ENCODE results near the gene GGTLC3.
"Not testable (repeated sequence)": the region's sequence is repeated elsewhere in the genome, so short reads cannot be mapped to it uniquely, and the experiment has no call there.

Gene GGTLC3

DNA sequence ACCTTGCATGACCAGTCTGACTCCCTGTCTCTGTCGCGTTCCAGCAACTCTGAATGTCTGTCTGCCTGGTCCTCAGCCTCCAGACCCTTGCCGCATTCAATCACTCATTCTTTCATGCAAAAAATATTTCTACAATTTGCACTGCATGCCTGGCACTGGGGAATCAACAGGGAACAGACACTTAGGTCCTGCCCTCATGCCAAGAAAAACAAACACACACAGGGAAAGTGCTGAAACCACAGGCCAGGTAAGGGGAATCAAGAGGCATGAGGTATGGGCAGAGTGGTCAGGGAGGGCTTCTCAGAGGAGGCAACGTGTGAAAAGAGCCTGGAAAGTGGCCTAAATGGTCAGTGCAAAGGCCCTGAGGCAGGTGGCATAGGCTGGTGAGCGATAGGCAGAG is at the start of gene GGTLC3:
GGTLC3 (minus strand) TSS at position 101 of the 400 bp plus-strand sequence. CDS start 264 bp downstream, outside the sequence.
- in situ Hi-C loops (cut with MboI; ENCODE audit: low pct_unique_long_range_greater_than_20kb, low sequenced_read_pairs); DNase-seq: not testable (repeated sequence)

DNA sequence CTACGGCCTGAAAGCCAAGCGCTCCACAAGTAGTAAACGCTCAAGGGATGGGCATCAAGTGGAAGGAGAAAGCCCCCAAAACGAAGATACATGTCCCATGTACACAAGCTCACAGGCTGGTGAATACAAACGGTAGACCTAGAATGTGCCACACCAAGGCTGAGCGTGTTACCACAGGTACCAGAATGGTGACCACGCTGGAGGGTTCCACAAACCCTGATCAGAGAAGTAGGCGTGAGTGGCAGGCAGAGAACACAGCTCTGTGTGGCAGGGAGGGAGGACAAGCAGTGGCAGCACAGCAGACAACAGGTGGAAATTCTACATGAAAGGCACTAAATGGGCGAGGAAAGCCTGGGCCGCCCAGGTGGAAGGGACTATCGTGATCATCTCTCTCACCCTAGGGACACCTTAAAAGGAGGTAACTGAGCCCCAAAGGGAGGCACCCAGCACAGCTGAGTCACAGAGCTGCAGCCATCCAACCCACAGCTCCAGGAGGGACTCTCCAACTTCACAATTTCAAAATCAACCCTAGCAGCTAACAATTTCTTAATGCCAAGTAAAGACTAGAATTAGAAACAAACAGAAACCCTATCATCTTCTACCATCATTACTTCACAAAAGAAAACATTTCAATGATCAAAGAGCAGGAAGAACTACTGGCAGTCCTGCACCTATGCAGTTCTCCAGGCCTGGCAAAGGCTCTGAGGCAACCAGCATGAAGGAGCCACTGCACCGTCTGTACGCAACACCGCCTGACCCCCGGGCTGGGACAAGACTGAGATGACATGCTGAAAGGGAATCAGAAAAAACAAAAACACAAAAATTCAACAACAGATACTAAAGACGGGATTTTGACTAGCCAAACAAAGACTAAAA is 42.4 kb upstream of the GGTLC3 start:
- DNase-seq; in situ Hi-C loops (cut with MboI; ENCODE audit: low pct_unique_long_range_greater_than_20kb, low sequenced_read_pairs): not testable (repeated sequence)

DNA sequence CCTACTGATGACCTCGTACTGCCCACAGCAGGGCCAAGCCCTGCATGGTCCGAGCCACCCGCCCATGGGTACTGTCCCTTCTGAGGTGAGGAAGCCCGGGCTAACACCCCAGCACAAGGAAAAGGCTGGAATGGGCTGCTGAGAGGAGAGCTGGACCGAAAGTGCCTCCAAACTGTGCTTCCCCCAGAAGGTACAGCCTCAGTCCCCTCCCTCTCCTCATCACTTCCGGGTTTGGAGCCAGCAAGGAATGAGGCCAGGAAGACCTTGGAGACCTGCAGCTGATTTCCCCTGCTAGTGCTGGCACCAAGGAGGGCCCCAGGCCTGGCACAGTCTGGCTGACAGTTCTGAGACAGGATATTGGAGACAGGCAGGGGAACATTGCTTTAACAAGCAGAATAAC is 41.0 kb upstream of the GGTLC3 start:
- in situ Hi-C loops (cut with MboI; ENCODE audit: low pct_unique_long_range_greater_than_20kb, low sequenced_read_pairs); DNase-seq: not testable (repeated sequence)

DNA sequence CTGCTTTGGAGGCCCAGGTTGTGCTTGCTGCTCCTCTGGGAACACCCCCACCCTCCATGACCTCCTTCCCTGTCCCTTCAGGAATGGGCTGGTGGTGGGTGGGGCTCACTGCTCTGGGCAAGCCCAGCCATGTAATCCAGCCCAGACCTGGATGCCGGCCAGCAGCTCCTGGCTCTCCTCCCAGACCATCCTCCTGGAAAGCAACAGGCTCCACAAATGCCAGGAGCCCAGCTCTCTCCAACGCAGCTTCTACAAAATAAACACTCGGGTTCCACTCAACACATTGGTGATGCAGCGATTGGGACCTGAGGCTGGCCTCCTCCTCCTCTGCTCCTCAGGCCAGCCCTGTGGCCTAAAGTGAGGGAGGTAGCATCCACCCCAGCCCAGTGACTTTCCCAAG is 40.6 kb upstream of the GGTLC3 start:
- DNase-seq; in situ Hi-C loops (cut with MboI; ENCODE audit: low pct_unique_long_range_greater_than_20kb, low sequenced_read_pairs): not testable (repeated sequence)

DNA sequence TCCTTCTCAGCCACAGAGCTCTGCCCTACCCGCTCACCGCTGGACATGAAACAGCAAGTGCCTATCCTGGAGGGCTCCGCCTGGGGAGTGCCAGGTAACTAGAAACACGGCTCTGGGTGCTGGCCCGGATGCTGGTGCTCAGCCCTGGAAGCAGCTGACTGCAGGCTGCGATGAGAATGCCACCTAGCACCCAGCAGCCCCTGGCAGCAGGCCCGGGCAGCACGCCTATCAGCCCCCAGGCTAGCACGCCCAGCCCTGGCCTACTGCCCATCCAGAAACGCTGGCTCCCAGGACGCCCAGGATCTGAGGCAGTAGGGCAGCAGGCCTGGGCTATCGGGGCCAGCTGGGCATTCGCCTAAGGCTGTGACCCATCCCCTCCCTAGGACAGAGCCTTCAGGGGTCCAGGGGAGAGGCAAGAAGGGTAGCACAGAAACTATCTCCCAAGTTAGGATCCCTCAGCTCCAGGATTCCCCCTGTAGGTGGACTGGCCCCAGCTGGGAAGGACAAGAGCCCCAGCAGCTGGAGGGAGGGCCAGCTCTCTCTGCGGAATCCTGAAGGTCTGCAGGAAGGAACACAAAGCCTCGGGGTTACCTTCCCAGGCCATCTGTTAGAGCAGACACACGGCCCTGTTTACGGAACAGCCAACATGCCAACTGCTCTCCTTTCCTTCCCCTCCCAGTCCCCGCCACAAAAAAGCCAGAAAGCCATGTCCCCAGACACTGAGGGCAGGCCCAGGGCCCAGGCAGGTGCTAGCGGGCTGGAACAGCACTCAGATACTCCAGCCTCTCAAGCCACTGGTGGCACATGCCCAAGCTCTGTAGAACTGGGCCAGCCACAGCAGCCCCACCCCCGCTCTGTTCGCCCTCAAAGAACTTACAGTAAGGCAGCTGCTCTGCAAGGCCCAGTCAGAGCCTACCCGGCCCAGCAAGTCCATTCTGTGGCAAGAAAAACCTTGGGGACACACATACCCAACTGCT is 36.6 kb upstream of the GGTLC3 start:
- DNase-seq; in situ Hi-C loops (cut with MboI; ENCODE audit: low pct_unique_long_range_greater_than_20kb, low sequenced_read_pairs): not testable (repeated sequence)

DNA sequence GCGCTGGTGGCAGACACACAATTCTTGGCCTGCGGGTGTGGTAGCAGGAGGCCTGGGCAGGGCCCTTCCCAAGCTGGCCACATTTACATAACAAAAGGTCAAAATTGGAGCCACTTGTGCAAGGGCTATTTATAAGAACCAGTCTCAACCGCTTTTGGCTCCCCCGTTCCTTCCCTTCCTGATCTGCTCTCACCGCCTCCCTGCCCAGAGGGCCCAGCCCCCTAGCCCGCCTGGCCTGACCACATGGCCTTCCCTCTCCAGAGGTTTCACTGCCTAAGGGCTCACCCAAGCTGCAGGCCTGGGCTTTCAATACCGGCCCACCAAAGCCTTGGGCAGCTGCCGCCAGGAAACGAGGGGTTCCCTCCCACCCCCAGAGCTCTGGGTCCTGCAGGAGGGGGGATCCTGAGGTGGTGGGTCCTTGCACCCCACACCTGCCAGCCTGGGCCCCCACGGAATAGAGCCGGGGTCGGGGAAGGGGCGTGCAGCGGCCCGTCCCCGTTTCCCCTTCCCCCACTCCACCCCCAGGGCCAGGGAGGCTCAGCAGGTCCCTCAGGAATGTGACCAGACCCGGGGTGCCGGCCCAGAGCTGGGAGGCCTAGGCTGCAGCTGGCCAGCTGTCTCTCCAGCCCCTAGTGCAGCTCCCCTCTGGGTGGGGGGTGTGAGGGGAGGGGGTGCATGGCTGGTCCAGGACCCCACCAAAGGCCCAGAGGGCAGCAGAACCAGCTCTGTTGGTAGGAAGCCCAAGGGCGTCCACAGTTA is 35.1 kb upstream of the GGTLC3 start:
- in situ Hi-C loops (cut with MboI; ENCODE audit: low pct_unique_long_range_greater_than_20kb, low sequenced_read_pairs); DNase-seq: not testable (repeated sequence)

DNA sequence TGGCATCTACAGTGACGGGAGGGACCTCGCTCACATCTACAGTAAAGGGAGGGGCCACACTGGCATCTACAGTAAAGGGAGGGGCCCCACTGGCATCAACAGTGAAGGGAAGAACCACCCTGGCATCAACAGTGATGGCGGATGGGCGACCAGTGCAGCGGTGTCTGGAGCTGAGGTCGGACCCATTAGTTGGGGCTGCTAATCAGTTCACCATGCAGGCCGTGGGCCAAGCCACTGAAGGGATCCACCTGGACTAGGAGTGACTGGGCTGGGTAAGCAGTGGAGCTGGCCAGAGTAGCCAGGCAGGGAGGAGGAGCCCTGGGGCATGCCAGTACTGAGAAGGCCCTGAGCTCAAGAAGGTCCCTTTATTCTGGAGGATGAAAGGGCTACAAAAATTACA is 33.1 kb upstream of the GGTLC3 start:
- not testable (repeated sequence) for DNase-seq

DNA sequence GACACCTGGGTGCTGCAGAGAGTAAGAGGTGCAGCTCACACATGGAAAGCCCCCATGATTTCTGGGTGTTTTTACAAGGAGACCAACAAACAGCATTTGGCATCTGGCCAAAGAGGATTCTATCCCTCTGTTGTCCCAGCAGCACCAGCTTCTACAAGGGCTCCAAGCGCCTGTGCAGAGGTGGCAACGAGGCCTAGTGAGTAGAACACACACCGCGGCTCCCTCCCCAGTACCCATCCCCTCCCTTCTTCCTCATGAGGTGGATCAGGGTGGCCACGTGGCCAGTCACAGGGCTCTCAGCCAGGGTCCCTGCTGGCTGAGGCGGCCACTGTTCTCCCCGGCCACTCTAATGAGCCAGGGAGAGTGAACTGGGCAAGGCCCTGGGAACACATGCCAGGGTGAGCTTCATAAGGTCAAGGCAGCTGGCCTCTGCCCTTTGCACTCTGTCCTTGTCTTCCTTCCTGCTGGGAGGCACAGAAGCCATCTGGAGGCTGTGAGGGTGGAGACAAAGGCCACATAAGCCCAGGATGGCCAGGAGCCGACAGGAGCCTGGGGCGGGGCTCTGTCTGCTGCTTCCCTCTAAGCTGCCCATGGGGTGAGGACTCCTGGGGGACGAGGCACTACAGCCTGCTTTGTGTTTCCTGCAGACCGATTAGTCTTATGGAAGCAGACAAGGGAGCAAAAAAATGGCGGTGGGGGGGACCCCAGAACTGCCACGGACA is 31.7 kb upstream of the GGTLC3 start:
- in situ Hi-C loops (cut with MboI; ENCODE audit: low pct_unique_long_range_greater_than_20kb, low sequenced_read_pairs), result not testable (repeated sequence)

More for the DNA sequence above, 33.1 kb upstream of the GGTLC3 start:
- in situ Hi-C loops (cut with MboI; ENCODE audit: low pct_unique_long_range_greater_than_20kb, low sequenced_read_pairs), result not testable (repeated sequence)

DNA sequence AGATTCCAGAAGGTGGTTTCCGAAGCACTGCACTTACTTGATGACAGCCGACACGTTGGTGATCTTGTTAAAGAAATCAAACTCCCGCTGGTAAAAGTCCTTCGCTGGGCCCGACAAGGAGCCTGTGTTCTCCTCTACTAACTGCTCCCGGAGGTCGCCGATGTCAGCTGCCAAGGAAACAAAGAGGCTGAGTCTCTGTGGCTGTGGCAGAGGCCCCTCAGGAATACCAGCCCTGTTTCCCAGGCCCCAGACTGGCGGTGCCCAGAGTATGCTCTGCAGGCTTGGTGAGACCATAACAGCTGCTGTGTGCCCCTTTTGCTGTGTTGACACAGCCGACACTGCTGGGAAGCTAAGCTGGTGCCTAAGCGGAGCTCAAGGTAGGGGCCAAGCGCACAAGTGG is 26.7 kb upstream of the GGTLC3 start:
- in situ Hi-C loops (cut with MboI; ENCODE audit: low pct_unique_long_range_greater_than_20kb, low sequenced_read_pairs); DNase-seq: not testable (repeated sequence)

More for the DNA sequence above, 31.7 kb upstream of the GGTLC3 start:
- not testable (repeated sequence) for DNase-seq

DNA sequence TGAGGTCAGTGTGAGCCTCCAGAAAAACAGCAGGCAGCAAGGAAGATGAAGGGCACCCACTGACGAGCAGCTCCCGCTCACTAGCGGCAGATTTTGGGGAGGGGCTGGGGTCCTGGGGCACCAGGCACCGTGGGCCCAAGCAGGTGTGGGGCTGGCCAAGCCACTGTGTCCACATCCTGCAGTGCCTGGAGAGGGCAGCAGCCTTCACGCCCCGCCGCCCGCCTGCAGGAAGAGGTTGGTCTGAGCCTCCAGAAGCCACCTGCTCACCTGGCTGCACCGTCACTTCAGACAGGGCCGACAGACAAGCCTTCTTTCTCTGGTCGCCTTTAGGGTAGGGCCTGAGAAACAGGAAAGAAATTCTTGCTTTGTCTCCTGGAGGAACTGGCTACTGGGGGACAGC is 25.4 kb upstream of the GGTLC3 start:
- in situ Hi-C loops (cut with MboI; ENCODE audit: low pct_unique_long_range_greater_than_20kb, low sequenced_read_pairs), result not testable (repeated sequence)

DNA sequence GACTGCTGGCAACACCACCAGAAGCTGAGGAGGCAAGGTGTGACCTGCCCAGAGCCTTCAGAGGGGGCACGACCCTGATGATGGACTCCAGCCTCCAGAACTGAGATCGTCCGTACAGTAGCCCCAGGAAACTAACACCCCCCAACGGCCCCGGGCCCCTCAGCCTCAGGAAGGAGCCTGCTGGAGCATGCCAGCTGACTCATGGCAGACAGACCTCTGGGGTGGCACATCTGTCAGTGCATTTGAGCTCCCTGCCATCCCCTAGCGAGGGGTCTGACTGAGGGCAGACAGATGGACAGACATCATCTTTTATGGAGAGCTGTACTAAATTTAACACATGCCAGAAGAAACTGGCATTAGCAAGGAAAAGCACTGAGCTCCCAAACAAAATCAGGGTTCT is 22.0 kb upstream of the GGTLC3 start:
- in situ Hi-C loops (cut with MboI; ENCODE audit: low pct_unique_long_range_greater_than_20kb, low sequenced_read_pairs); DNase-seq: not testable (repeated sequence)

More for the DNA sequence above, 25.4 kb upstream of the GGTLC3 start:
- DNase-seq, result not testable (repeated sequence)

DNA sequence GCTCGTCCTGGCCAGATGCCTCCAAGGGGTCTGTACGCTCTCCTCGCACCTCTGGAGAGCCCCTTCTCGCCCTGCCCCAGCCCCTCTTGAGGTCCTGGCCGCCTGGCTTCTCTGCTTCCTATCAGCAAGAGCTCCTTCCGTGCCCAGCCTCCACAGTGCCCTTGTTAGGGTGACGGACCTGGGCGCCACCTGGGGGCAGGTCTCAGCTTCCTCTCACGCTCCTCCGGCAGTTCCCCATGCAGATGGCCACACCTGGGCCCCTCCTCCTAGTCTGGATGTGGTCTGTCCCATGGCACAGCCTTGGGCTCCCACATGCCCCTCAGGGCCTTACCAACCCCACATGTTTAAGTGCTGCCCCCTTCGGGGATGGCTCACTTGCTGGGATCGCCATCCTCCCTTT is 16.4 kb upstream of the GGTLC3 start:
- in situ Hi-C loops (cut with MboI; ENCODE audit: low pct_unique_long_range_greater_than_20kb, low sequenced_read_pairs); DNase-seq: not testable (repeated sequence)

DNA sequence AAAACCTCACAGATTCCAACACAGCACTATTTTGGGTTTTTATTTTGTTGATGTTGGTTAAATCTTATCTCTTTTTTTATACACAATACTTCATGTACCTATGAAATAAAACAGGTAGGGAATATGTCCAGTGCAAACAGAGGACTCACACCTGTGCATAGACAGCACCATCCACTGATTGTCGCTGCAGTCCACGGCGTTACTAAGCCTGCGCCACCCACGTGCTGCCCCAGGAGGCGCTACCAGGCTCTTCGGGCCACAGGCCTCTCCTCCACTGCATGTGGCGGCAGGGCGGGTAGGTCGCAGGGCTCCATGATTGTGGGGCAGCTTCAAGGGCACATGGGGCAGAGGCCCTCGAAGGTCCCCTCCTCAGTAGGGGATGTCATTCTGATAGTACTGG is 15.7 kb upstream of the GGTLC3 start:
- in situ Hi-C loops (cut with MboI; ENCODE audit: low pct_unique_long_range_greater_than_20kb, low sequenced_read_pairs); DNase-seq: not testable (repeated sequence)

DNA sequence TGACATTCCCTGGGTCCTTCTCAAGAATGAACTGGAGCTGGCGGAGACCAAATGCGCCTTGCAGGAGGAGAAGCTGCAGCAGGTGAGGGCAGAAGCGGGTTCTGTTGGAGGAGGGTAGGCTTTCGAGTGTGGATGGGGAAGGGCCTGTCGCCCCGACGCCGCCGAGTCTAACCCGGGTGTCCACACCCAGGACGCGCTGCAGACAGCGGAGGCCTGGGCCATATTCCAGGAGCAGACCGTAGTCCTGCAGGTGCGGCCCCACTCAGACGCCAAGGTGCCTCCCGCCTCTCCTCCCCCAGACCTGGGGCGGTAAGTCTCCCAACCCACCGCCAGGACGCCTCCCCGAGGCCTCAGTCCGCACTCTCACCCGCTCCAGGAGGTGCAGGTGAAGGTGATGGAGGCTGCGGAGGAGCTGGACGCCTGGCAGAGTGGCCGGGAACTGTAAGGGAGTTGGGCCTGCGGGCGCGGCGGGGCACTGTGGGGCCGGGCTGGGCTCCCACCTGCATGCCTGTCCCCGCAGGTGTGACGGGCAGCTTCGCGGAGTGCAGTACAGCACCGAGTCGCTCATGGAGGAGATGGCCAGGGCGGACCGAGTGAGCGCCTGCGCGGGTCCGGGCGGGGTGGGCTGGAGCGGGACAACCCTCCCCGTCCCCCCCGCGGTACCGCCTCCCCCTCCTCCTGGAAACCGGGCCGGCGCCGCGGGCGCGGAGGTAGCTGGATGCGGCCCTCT is 11.6 kb upstream of the GGTLC3 start:
- DNase-seq; in situ Hi-C loops (cut with MboI; ENCODE audit: low pct_unique_long_range_greater_than_20kb, low sequenced_read_pairs): not testable (repeated sequence)

DNA sequence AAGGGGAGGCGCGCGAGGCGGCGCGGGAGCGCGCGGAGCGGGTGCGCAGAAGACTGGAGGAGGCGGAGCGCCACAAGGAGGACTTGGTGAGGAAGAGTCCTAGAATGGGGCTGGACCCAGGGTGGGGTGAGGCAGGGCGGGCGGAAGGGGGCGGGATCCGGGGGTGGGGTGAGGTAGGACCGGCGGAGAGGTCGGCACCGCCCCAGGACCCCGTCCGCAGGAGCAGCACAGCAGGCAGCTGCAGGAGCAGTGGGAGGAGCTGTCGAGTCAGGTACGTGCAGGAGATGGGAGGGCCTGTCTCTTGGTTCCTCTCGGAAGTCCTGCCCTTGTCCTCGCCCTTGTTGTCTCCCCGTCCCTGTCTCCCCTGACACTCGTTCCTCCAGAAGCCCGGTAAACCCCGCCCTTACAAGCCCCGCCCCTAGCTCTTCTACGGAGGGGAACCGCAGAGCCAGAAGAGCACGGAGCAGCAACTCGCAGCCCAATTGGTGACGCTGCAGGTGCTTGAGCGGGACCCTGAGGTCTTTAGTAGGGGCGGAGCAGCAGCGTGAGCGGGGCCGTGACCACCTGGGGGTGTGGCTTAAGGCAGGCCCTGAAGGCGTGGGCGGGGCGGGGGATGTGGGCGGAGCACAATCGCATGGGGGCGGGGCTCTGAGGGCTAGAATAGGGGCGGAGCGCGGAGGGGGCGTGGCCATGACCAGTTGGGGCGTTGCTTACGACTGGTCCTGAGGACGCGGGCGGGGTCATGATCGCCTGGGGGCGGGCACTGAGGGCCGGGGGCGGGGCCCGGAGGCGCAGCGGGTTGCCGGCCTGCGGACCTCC is 10.8 kb upstream of the GGTLC3 start:
- in situ Hi-C loops (cut with MboI; ENCODE audit: low pct_unique_long_range_greater_than_20kb, low sequenced_read_pairs); DNase-seq: not testable (repeated sequence)

DNA sequence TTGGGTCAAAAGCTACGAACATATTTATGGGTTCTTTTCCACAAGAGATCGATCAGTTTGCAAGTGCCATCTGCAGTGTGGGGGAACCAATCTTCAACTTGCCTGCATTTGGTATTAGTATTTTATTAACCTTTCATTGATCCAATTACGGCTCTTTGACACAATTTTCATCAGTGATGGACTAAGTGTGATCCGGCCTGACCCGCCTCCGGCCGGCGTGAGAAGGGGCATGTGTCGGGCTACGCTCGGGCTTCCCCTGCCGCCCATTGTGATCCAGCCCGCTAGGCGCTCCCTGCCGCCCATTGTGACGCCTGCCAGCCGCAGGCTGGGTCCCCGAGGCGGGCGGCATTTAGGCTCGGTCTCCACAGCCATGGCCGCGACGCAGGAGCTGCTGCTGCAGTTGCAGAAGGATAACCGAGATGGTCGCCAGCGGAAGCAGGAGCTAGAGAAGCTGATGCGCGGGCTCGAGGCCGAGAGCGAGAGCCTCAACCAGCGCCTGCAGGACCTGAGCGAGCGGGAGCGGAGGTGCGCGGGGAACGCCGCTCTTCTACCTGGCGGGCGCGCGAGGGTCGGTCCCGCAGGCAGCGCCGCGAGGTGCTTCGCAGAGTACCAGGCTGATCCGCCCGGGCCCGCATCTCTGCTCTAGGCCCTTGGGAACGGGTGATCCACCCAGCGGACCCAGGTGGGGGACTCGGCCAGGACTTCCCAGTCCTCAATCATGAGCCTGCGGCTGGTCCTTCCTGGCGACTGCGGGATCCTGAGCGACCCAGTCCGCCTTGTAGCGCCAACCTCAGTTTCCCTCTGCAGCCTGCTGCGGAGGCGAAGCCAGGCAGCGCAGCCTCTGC is 10.0 kb upstream of the GGTLC3 start, which contains the start of gene TMEM191B:
TMEM191B (plus strand) TSS at position 51 of the 845 bp plus-strand sequence; CDS start at position 230, 179 bp downstream.
- in situ Hi-C loops (cut with MboI; ENCODE audit: low pct_unique_long_range_greater_than_20kb, low sequenced_read_pairs); DNase-seq: not testable (repeated sequence)
